PC-9 (cell line): ENCODE measurements around the gene CLEC12A. TPM values are rescaled to one million over a fixed set of nuclear protein-coding genes. Genes with fewer than 3 reads are reported as not detected.
"Not testable (repeated sequence)": the region's sequence is repeated elsewhere in the genome, so short reads cannot be mapped to it uniquely, and the experiment has no call there.

ENCODE experiments used
- BruUV-seq: library from RNA; stranded (reverse); fragments of 400-500 nt; replicated peaks from 2 replicates; lab custom pipeline; 2021; lab: Mats Ljungman, UMichigan
- CTCF ChIA-PET: fragments of 300-600 bp; sonication (Branson Sonifier 250); formaldehyde crosslinking; loops from one replicate; lab custom pipeline; 2022; ENCODE audit warnings: antibody characterized with exemption; lab: Charles Lee
- POLR2A ChIA-PET: fragments of 300-600 bp; sonication (Branson Sonifier 250); formaldehyde crosslinking; loops from one replicate; lab custom pipeline; 2022; ENCODE audit warnings: antibody characterized with exemption; ENCODE audit not compliant: unreplicated experiment; lab: Charles Lee
- DNase-seq, 2 experiments: peaks; one replicate each; pipeline versions ENCODE4 v3.0.0 to v3.0.0-alpha.2; 2015 to 2022; ENCODE audit warnings: mixed read lengths in 1 of 2
- H2AFZ ChIP-seq: fragments of 200-600 bp; sonication (generic); 2 replicates; pipeline ENCODE4 v1.8.1; 2017; ENCODE audit warnings: antibody characterized with exemption
- H3F3A ChIP-seq: fragments of 200-600 bp; sonication (generic); 2 replicates; pipeline ENCODE4 v1.8.1; 2017; ENCODE audit warnings: antibody characterized with exemption, mild to moderate bottlenecking, low read depth; ENCODE audit not compliant: insufficient read depth
- H3K27ac ChIP-seq: fragments of 200-600 bp; sonication (generic); 2 replicates; pipeline ENCODE4 v1.6.1; 2016; ENCODE audit warnings: mixed run types
- H3K27me3 ChIP-seq: fragments of 200-600 bp; sonication (generic); 2 replicates; pipeline ENCODE4 v1.6.1; 2016; ENCODE audit warnings: low read depth, mixed run types; ENCODE audit not compliant: insufficient read depth
- H3K36me3 ChIP-seq: fragments of 200-600 bp; sonication (generic); 2 replicates; pipeline ENCODE4 v1.6.1; 2016; ENCODE audit warnings: low read depth, mixed run types
- H3K4me1 ChIP-seq: fragments of 200-600 bp; sonication (generic); replicated peaks from 2 replicates; pipeline ENCODE4 v1.6.1; 2016; ENCODE audit warnings: mixed run types; ENCODE audit not compliant: insufficient read depth
- H3K4me2 ChIP-seq: fragments of 200-600 bp; sonication (generic); 2 replicates; pipeline ENCODE4 v1.6.1; 2017; ENCODE audit warnings: mixed run types
- H3K4me3 ChIP-seq: fragments of 200-600 bp; sonication (generic); 2 replicates; pipeline ENCODE4 v1.6.1; 2016; ENCODE audit warnings: mixed run types
- H3K79me2 ChIP-seq: fragments of 200-600 bp; sonication (generic); 2 replicates; pipeline ENCODE4 v1.6.1; 2017; ENCODE audit warnings: low read depth, mixed run types
- H3K9me2 ChIP-seq: fragments of 200-600 bp; sonication (generic); 2 replicates; pipeline ENCODE4 v1.8.1; 2017; ENCODE audit warnings: mild to moderate bottlenecking; ENCODE audit not compliant: insufficient read depth
- H3K9me3 ChIP-seq: fragments of 200-600 bp; sonication (generic); 2 replicates; pipeline ENCODE4 v1.8.1; 2016; ENCODE audit warnings: low read depth; ENCODE audit not compliant: insufficient read depth
- H4K20me1 ChIP-seq: fragments of 200-600 bp; sonication (generic); 2 replicates; pipeline ENCODE4 v1.8.1; 2017; ENCODE audit not compliant: insufficient read depth
- CTCF ChIP-seq: fragments of 200-600 bp; sonication (generic); conservative IDR thresholded peaks from 2 replicates; pipeline ENCODE4 v1.6.1; 2017; ENCODE audit warnings: mixed run types, antibody characterized with exemption, mild to moderate bottlenecking, moderate library complexity
- EZH2 ChIP-seq: fragments of 200-600 bp; sonication (generic); IDR thresholded peaks from 2 replicates; pipeline ENCODE4 v1.8.0; 2017; ENCODE audit warnings: antibody characterized with exemption, low read depth
- intact Hi-C: fragments of 100-400 bp; cut with micrococcal nuclease; formaldehyde crosslinking; loops from one replicate; pipeline ENCODE4 v1.10.0; 2022; ENCODE audit not compliant: unreplicated experiment
- total RNA-seq: library from RNA; stranded (reverse); gene quantifications from 2 replicates; pipeline ENCODE4 v1.2.3, GENCODE V29; 2021

The CLEC12A gene
- total RNA-seq, 1 experiment from 2014 or later: 0.55 TPM

- Histone ChIP-seq H3K9me3 (no peaks in the 10 kb centered on the region), H3K4me3 (no peak overlapping the region), H3K27ac (no peak overlapping the region), H3K36me3 (no peaks in the 10 kb centered on the region), H3K9me2 (no peaks in the 10 kb centered on the region), H3K4me1 (0 out of 2 replicates have a peak, but pooled peaks cover 5% of the 10 kb centered on the region), H3K27me3 (no peaks in the 10 kb centered on the region), H4K20me1 (no peaks in the 10 kb centered on the region), H3K79me2 (no peaks in the 10 kb centered on the region), H3K4me2 (no peak overlapping the region), H3F3A (no peaks in the 10 kb centered on the region), H2AFZ (no peak overlapping the region)
- POLR2A ChIA-PET: no interaction called here
- CTCF ChIA-PET: no interaction called here
- no TSS peak for BruUV-seq
- no peak for DNase-seq
- intact Hi-C loops: no loop called here
- no peak for TF ChIP-seq CTCF
- no peak for TF ChIP-seq EZH2
Measured at GRCh38 chr12:9961901-9962300, 9.3 kb upstream of the CLEC12A start.

- DNase-seq: no peak
- no peaks in the 10 kb centered on the region for H3K79me2 ChIP-seq
- H3K27ac ChIP-seq: no peak overlapping the region
- no peak overlapping the region for H3K4me2 ChIP-seq
- no peak overlapping the region for H2AFZ ChIP-seq
- H3K4me1 ChIP-seq: no peaks in the 10 kb centered on the region
- CTCF ChIA-PET: no interaction called here
- no peaks in the 10 kb centered on the region for H3K9me3 ChIP-seq
- H3F3A ChIP-seq: no peaks in the 10 kb centered on the region
- H3K27me3 ChIP-seq: no peaks in the 10 kb centered on the region
- intact Hi-C loops: no loop called here
- no TSS peak for BruUV-seq
- POLR2A ChIA-PET: no interaction called here
- H3K36me3 ChIP-seq: no peaks in the 10 kb centered on the region
- no peak overlapping the region for H3K4me3 ChIP-seq
- H4K20me1 ChIP-seq: no peaks in the 10 kb centered on the region
- TF ChIP-seq CTCF: no peak
- TF ChIP-seq EZH2: no peak
- no peaks in the 10 kb centered on the region for H3K9me2 ChIP-seq
Measured at GRCh38 chr12:9969673-9970072, 1.5 kb upstream of the CLEC12A start.

- BruUV-seq: no TSS peak
Measured at GRCh38 chr12:9973949-9974348, 2.7 kb downstream of the CLEC12A start.

GRCh38 chr12:9974731-9975130, 3.5 kb downstream of the CLEC12A start:
- intact Hi-C loops, H2AFZ ChIP-seq, POLR2A ChIA-PET, H3K4me2 ChIP-seq, CTCF ChIA-PET, H4K20me1 ChIP-seq, H3K27me3 ChIP-seq, H3K79me2 ChIP-seq, H3K9me3 ChIP-seq, H3K27ac ChIP-seq, H3K4me3 ChIP-seq, H3F3A ChIP-seq, BruUV-seq, H3K9me2 ChIP-seq, H3K4me1 ChIP-seq, DNase-seq, H3K36me3 ChIP-seq: not testable (repeated sequence)

More at GRCh38 chr12:9973949-9974348, 2.7 kb downstream of the CLEC12A start:
- Histone ChIP-seq H4K20me1 (no peaks in the 10 kb centered on the region), H3K27ac (no peak overlapping the region), H3K4me2 (no peak overlapping the region), H3K9me3 (no peaks in the 10 kb centered on the region), H3K27me3 (no peaks in the 10 kb centered on the region), H2AFZ (no peak overlapping the region), H3K4me1 (no peaks in the 10 kb centered on the region), H3K36me3 (no peaks in the 10 kb centered on the region), H3K79me2 (no peaks in the 10 kb centered on the region), H3K9me2 (no peaks in the 10 kb centered on the region), H3F3A (no peaks in the 10 kb centered on the region), H3K4me3 (no peak overlapping the region)
- TF ChIP-seq EZH2: no peak
- TF ChIP-seq CTCF: no peak
- ChIA-PET POLR2A (no interaction called here), CTCF (no interaction called here)
- intact Hi-C loops: no loop called here
- no peak for DNase-seq
